HG02852 (cell line): ENCODE data around the gene MYO1F.
A peak's percentile ranks its signal among the peaks of the same experiment; 100 is the strongest.
"Not testable (repeated sequence)": the region's sequence is repeated elsewhere in the genome, so short reads cannot be mapped to it uniquely, and the experiment has no call there.

Experiments
- ATAC-seq: cut with Tn5 transposase; IDR thresholded peaks from one replicate; pipeline ENCODE4 v1.9.1; 2021; ENCODE audit warnings: mild to moderate bottlenecking, moderate library complexity; ENCODE audit not compliant: unreplicated experiment

The MYO1F gene

DNA sequence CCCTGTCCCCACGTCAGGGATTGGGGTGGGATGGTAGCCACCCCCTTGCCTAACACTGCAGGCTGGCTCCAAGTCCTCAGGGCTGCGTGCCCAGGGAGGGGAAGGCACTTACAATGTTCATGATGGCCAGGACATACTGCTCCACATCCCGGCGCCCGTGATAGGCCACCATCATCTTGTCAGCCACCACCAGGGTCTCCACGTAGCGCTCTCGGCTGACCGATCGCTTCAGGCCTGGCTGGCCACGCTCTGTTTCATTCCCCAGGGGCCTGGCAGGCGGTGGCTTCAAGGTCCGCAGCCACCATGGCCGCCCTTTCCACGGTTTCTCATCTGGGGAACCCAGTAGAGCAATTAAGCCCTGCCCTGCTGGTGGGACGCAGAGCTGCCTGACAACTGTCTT lies 23.6 kb upstream of the MYO1F start:
- ATAC-seq: no peak

DNA sequence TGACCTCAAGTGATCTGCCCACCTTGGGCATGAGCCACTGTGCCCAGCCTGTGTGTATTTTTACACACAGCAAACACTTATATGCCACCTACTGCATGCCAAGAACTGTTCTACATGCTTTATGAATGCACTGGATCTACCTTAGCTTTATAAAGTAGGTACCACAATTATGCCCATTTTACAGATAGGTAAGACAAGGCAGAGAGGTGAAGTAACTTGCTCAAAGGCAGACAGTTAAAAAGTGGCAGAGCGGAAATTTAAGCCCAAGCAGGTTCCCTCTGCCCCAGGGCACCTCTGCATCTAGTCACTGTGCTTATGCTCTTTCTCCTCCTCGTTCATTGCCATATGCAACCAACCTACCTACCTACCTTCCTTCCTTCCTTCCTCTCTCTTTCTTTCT lies 22.8 kb upstream of the MYO1F start:
- no peak for ATAC-seq

DNA sequence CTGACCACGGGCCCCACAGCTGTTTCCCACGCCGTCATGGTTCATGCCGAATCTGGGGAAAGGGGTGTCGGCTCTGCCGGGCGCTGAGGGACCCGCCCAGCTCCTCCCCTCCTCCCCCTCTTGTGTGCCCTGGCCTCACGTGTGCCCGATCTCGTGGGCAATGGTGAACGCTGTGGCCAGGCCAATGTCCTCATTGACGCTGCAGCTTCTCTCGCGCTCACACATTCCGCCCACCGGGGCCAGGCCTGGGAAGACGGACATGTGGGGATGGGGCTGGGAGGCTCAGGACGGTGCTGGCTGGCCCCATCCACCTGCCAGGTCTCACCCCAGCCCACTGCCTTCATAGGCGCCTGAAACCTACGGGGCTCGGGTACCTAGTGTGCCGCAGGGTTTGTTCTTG lies 18.9 kb upstream of the MYO1F start:
- ATAC-seq: no peak

DNA sequence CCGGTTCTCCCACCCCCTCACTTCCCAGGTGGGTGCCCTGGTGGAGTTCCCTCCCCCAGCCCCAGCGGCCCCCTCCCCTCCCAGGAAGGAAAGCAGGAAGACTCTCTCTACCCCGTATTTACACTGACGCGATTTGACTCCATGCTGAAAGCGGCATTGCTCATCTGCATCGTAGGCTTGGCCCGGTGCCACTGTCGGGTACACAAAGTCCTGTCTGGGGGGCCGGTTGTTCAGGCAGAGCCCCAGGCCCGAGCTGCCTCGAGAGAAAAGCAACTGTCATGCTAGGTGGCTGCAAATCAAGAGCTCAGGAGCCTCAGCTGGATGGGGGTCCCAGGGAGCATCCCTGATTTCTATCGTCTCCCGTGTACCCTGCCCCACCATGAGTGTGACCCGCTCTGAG lies 18.4 kb upstream of the MYO1F start:
- ATAC-seq: no peak

DNA sequence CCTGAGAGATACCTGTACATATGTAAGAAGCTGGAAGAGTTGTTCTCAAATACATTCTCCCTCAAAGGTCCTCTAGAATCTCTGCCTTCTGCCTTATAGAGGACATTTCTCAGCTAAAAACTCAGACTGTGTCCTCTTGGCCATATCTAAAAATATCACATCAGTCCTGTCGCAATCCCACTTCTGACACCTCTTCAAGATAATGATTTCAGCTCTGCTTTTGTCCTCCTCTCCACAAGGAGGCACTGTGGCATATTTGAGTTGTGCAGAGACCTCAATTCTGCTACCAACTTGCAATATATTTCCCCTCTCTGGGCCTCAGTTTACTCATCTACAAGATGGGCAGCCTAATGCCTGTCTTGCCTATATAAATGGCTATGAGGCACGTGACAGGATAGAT lies 16.7 kb upstream of the MYO1F start:
- ATAC-seq: no peak

DNA sequence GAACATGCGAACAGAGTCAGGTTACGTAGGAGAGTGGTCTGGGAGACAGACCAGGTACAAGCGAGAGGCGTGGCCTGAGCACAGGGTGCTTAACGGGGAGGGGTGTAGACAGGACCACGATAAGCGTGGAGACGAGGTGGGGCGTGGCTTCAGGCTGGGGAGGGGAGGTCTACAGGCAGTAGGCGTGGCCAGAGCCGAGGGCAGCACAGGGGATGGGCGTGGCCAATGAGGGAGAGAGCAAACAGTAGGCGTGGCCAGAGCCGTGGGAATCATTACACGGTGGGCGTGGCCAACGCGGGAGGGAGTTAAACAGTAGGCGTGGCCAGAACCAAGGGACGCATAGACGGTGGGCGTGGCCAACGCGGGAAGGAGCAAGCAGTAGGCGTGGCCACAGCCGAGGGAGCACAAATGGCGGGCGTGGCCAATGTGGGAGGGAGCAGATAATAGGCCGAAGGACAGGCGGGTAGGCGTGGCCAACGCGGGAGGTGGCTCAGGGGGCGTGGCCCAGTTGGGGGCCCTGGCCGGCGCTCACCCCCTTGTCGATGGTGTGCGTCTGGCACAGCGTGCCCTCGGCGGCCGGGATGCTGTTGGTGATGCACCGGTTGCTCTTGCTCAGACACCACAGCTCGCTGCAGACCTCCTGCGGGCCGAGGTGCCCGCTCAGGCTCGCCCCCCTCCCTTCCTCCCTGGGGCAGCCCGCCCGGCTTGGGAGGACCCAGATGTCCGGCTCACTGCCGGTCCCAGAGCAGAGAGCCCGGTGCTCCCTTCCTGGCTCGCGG lies 15.2 kb upstream of the MYO1F start:
- ATAC-seq: no peak

DNA sequence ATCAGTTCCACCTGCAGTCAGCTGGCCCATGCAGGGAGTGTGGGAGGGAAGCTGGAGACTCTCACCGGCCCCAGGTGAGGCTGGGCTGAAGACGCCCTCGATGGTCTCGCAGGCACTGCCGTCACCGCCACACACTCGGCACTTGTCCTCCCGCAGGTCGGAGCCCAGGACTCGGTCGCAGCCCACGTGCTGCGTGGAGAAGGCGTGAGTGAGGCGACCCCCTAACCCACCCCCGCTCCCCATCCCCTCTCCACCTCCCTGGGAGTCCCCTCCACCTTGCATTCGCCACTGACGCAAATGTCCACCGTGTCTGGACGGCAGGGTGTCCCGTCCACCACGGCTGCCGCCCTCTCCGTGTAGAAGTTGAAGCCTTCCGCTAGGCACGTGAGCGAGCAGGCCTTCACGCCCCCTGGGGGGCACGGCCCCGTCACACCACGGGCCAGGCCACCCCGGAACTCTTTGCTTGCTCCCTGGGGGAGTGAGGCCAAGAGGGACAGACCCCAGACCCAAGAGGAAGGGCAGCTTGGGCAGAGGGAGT lies 12.0 kb upstream of the MYO1F start:
- no peak for ATAC-seq

DNA sequence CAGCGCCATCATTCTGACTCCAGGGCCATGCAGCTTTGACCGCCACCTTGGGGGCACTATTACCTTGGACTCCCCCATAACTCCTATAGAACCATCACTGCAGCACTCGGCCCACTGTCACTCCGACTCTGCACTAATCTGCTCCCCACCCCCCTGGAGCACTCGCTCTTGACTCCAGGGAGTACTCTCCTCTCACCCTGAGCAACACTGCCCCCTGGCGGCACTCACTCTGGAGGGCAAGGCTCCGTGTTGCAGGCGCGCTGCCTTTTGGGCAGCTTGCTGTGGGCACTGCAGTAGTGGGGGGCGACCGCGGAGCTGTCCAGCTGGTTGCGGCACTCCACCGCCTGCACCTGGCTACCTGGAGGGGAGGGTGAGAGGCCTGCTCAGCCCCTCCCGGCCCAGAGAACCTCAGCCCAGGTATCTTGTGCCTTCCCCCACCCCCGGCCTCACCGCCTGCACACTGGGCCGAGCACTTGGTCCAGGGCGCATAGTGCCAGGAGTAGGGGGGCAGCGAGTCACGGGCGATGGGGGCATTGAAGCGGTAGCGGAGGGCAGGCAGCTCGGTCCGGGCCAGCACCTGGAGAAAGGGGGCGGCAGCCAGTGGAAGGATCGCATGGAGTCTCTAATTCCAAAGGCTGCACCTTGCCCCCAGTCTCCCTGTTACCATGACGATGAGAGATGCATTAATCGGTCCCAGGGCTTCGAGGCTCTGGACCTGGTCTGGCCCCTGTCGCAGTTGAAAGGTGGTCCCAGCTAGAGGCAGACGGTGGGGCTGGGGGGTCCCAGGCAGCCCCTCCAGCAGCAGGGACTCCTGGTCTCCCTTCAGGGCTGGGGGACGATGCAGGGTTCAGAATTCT lies 8.9 kb upstream of the MYO1F start:
- ATAC-seq: no peak

DNA sequence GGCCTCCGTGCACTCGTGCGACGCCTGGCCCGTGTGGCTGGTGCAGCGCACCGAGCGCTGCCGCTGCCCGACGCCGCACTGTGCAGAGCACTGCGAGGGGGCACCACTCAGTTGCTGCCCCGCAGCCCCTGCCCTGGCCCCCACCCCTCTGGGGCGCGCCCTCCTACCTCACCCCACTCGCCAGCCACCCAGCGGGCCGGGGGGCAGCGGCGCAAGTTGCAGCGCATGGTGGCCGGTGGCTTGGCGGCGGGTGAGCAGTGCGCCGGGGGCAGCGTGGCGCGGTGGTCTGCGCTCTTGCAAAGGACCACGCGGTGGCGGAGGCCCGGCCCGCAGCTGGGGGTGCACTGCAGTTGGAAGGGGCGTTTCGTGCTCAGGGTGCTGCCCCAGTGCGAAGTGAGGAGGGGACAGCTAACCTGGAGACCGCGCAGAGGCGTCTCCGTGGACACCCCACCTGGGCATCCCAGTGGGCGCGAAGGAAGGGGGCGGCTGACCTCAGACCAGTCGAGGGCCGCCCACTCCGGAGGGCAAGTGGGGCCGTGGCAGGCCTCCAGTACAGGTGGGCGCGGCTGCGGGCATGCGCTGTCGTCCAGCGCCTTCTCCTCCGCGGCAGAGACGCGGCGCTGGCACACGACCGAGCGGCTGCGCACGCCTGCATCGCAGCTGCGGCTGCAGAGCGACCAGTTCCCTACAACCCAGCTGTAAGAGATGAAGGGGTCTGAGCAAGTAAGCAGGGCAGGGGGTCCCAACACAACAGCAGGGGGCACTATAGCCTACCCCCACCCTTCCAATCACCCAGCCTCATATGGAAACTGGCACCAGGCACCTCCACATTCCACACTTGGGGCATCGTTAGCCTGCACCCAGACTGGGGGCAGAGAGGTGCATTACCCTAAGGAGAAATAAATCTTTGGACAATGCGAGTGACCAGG lies 8.0 kb upstream of the MYO1F start:
- no peak for ATAC-seq

DNA sequence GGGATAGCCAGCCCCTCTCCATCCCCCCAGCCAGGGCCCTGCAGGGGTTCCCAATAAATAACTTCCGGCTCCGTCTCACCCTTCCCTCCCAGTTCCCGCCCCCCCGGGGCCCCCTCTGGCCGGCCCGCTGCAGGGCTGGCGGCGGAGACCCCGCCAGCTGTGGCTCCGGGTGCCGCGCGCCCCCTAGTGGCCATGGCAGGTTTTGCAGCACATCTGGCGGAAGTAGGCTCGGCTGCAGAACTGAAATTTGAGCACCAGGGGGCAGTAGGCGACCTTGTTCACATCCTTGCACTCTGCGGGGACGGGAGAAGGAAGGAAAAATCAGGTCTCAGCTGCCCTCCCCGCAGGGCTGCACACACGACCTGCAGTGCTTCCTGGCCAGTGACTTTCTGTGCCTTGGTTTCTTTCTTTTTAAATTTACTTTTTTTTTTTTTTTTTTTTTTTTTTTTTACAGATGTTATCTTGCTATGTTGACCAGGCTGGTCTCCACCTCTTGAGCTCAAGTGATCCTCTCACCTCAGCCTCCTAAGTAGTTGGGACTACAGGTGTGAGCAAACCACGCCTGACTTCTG lies 3.6 kb upstream of the MYO1F start:
- ATAC-seq: no peak

DNA sequence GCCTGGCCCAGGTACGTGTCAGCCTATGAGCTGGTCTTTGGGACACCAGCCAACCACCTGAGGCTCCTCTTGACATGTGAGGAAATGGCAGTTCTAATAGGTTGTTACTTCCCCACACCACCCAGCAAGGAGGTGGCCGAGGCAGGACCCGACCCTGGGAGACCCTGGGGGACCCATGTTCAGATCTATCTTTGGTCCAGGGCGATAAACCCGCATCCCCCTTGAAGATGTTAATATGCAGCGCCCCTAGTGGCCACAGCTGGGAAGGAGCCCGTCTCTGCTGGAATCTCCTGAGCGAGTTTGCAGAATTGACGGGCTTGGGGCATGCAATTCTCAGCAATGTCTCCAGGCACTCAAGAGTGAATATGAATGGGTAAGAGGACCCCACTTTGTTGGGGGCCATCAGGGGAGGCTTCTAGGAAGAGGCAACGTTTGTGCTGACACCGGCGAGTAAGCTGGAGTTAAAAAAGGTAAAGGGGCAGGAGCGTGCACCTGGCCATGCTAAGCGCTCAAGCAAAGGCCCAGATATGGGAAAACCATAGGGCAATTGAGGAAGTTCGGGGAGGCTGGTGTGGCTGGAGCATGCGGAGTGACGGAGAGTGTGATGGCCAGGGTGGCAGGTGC lies 1.5 kb upstream of the MYO1F start:
- ATAC-seq: no peak

DNA sequence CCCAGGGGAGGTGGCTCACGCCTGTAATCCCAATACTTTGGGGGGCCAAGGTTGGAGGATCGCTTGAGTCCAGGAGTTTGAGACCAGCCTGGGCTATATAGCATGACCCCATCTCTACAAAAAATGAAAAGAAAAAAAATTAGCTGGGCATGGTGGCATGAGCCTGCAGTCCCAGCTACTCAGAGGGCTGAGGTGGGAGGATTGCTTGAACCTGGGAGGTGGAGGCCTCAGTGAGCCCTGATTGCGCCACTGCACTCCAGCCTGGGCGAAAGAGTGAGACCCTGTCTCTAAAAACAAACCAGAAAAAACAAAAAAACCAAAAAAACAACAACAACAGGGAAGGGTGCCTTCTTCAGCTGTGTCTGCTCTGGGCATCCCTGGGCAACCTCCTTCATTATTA lies 499 bp upstream of the MYO1F start:
- ATAC-seq: no peak

DNA sequence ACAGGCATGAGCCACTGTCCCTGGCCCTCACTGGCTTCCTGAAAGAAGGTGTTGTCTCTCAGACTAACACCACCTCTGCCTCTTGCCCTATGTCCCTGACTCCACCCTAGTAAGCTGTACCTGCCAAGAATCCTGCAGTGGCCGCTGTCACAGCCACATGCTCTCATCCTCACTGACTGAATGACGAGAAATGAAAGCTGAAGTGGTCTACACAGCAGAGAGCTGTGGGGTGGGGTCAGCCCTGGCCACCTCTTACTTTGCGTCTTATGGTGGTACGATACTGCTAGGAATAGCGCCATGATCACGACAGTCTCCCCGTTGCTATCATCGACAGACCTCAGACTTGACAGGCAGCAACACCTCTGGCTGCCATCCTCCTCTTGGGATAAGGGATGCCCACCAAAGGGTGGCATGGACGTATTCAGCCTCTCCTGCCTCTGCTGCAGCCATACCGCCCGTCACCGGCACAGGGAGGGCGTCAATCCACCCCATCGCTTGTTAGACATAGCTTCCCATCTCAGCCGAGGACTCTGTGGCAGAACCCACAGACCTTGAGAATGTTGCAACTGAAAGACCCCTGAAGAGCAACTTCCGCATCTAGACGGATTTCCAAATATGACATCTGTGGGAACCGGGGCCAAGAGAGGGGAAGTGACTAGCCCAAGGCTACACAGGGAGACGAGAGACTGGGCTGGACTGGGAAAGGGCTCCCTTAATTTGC lies 809 bp downstream of the MYO1F start:
- no peak for ATAC-seq

DNA sequence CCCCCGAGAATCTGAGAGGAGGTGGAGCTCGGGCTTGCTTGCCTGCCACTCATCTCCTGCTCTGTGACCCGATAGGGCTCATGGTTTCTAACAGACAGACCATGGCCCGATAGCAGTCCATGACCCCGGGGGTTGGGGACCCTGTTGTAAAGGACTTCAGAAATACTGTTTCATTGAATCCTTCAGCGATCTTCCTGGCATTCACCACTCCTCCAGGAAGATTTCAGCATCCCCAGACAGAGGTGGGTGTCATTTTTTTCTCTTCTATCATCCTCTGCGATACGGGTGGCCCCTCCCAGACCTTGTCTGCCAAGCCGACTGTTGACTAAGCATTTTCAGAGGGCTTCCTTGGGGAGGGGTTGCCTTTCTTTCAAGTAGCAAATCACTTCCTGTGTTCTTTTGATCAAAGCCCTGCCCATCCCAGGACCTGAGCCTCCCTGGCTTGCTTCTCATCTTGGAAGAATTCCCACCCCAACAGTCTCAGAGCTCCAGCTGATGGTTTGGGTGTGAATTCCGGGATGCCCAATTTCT lies 1.7 kb downstream of the MYO1F start:
- no peak for ATAC-seq

DNA sequence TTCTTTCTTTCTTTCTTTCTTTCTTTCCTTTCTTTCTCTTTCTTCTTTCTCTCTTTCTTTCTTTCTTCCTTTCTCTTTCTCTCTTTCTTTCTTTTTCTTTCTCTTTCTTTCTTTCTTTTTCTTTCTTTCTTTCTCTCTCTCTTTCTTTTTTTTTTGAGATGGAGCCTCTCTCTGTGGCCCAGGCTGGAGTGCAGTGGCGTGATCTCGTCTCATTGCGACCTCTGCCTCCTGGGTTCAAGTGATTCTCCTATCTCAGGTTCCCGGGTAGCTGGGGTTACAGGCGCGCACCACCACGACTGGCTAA lies 2.7 kb downstream of the MYO1F start:
- not testable (repeated sequence) for ATAC-seq

DNA sequence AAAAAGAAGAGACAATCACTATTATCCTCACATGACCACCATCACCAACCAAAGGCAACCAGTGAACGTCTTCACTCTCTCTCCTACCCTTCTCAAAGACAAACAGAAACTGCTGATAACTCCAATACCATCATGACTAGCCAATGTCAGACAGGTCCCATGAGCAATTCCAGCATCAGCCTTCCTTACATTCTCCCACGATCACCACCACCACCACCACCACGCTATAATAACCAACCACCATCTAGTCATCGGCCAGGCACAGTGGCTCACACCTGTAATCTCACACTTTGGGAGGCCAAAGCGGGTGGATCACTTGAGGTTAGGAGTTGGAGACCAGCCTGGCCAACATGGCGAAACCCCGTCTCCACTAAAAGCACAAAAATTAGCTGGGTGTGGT lies 3.9 kb downstream of the MYO1F start:
- ATAC-seq: no peak

DNA sequence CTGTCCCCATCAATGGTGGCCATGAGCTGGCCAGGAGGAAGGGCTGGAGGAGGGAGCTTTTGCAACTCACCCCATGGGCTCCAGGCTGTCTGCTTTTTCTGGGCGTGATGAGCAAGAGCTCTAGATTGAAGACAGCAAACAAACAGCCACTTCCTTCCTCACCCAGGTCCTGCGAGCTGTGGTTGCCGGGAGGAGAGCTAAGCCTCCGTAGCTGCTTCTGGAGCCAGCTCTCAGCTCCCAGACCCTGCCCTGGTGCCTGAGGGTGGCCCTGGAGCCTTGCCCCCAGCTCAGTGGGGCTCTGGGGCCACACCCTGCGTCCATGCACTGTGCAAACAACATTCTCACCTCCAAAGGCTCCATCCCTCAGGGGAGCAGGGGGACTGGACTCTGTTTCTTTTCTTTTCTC lies 6.2 kb downstream of the MYO1F start:
- ATAC-seq: no peak

DNA sequence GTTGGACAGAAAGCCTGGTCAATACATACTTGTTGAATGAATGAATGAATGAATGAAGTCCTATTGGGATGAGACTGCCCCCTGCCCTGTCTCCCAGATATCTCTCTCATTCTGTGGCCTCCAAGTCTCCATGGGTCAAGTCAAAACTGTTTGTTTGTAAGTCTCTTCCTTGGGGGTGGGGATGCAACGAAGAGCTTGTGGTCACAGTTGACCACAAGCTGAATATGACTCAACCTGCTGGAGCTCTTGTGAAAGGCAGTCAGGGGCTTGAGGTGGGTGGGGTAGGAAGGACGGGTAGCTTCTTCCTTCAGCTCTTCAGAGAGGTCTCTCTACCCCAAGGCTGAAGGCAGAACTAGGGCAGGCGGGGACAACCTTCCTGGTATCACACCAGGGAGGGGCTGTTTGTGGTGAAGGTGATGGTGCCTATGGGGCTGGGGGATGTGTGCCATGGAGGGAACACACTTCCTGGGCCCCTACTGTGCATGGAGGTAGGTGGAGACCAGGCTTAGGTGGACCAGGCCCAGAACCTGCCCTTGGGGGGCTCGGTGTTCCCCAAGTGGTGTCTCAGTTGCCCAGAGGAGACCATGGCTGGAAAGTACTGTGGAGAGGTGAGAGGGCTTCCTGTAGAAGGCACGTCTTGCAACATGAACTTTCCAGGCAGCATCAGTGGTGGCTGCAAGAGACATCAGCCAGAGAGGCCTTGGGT lies 8.0 kb downstream of the MYO1F start:
- ATAC-seq: peak; percentile 74
